ENCODE results near the gene ANKZF1.

The ANKZF1 gene

DNA sequence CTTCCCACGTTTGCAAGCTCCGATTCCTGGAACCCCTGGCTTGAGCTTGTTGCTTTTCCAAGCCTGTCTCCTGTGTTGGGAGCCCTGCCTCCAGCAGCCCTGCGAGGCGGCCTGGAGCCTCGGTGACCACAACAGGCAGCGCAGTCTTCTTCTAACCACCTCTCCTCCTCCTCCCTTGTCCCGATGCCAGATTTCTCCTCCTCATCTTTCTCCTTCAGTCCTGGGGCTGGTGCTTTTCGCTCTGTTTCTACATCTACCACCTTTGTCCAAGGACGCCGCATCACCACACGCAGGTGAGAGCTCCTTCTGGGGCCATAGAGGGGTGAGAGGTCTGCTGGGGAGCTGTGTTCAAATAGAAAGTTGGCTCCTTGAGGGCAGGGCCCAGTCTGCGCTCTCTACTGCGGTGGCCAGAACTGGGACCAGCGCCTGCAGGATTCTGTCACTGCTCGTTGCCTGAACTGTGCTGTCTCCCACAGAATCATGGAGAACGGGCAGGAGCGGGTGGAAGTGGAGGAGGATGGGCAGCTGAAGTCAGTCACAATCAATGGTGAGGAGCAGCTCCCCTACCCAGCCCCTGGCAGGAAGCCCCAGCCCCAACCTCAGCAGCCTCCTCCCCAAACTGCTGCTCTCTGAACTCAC lies 53.5 kb downstream of the ANKZF1 start:
- DNase-seq (ENCODE audit: low read depth), result no peak

DNA sequence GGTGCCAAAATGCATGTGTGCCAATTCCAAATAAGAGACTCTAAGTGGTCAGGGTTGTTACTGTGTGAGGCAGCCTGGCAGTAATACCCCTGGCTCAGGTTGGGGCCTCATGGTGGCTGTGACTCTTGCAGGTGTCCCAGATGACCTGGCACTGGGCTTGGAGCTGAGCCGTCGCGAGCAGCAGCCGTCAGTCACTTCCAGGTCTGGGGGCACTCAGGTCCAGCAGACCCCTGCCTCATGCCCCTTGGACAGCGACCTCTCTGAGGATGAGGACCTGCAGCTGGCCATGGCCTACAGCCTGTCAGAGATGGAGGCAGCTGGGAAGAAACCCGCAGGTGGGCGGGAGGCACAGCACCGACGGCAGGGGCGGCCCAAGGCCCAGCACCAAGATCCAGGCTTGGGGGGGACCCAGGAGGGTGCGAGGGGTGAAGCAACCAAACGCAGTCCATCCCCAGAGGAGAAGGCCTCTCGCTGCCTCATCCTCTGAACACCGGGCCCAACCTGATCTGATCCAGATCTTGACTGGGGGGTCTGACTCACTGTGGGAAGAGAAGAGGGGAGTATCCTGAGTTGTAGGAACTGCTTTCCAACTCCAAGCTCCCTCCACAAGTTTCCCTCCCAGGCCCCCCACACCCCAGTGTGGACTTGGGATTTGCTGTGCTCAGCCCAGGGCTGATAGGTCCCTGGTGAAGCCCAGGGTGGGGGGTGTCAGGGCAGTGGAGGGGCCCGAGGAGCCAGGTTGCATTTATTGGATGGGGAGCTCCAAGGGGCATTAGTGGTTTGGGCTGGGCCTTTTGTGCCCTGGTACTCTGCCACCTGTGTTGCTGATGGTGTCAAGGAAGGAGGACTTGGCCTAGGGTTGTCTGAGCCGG lies 55.1 kb downstream of the ANKZF1 start:
- no peak for DNase-seq (ENCODE audit: low read depth)

DNA sequence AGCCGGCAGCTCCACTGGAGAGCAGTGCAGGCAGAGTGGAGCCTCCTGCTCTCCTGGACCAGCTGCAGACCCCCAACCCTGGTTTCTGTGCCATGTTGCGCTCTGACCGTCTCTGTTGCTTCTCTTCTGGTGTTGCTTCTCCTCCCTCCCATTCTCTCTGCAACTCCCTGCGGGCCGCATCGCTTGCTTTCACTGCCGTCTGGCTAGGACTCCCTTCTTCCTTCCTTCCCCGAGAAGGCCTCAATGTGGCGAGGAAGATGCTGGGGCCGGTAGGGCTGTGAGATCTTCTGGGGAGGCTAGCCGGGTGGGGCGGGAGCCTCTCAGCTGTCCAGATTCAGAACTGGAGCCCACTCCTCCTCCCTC lies 55.7 kb downstream of the ANKZF1 start:
- DNase-seq (ENCODE audit: low read depth), result no peak

DNA sequence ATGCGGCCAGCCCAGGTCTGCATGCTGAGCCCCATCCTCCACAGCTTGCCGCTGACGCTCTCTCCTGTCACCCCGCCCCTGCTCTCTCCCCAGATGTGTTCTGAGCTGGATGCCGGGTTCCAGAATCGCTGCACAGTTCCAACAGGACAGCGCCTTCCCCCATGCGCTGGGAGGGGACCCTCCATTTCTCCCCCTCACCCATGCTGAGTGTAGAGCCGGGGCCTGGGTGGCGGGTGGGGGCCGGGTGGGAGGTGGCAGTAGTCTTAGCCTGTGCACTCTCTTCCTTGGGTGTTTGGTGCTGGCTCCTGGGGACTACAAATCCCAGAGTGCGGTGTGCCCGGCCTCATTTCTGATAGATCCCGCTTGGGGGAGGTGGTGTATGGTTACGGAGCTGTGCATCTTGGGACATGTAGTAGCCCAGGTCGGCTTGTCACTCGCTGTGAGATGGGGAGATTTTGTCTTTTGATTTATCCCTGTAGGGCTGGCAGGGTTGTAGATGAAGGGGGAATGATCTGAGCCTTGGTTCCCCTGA lies 56.4 kb downstream of the ANKZF1 start:
- no peak for DNase-seq (ENCODE audit: low read depth)

Data from T follicular helper cell (primary cell).